Endothelial cell of umbilical vein (primary cell): Measurements from ENCODE around the gene RANGAP1.

Source experiments
- CTCF ChIP-seq, 2 donors: IDR thresholded peaks; 1 replicate in 1 of 2; 2 replicates in 1 of 2; pipeline ENCODE4 v1.5.1; 2011; ENCODE audit warnings: low read length in 2 of 2, mild to moderate bottlenecking in 2 of 2, moderate library complexity in 2 of 2, control low read depth in 1 of 2, inconsistent platforms in 1 of 2, low read depth in 1 of 2; ENCODE audit not compliant: insufficient read depth in 1 of 2; ENCODE audit errors: extremely low read depth in 1 of 2
- EZH2 ChIP-seq: IDR thresholded peaks from 2 replicates; pipeline ENCODE4 v1.6.1; 2012; ENCODE audit warnings: borderline replicate concordance, low read depth, mild to moderate bottlenecking, moderate library complexity, low read length, inconsistent platforms; ENCODE audit not compliant: severe bottlenecking
- JUN ChIP-seq: IDR thresholded peaks from 2 replicates; pipeline ENCODE4 v1.6.1; 2011; ENCODE audit warnings: borderline replicate concordance, low read depth; ENCODE audit not compliant: insufficient read length, insufficient read depth
- MYC ChIP-seq: IDR thresholded peaks from one replicate; pipeline ENCODE4 v1.6.1; 2011; ENCODE audit warnings: mild to moderate bottlenecking, low read depth, low read length
- POLR2AphosphoS5 ChIP-seq: IDR thresholded peaks from 2 replicates; pipeline ENCODE4 v1.6.1; 2012; ENCODE audit warnings: low read depth, mild to moderate bottlenecking, control low read depth, low read length, moderate library complexity; ENCODE audit not compliant: insufficient read depth

GRCh38 chr22:41215409-41215808 lies 70.6 kb downstream of the RANGAP1 start:
- no peak for TF ChIP-seq POLR2AphosphoS5
- TF ChIP-seq CTCF (IDR thresholded peaks at IDR 0.05; ENCODE audit: extremely low read depth in 1 of 2, insufficient read depth in 1 of 2, low read depth in 1 of 2, low read length in 2 of 2), result no peak
- no peak for TF ChIP-seq JUN
- TF ChIP-seq EZH2, result no peak
- TF ChIP-seq MYC, result no peak
